Measurements from ENCODE around the gene UBE2Z. TPM values are rescaled to one million over a fixed set of nuclear protein-coding genes. Genes with fewer than 3 reads are reported as not detected.

UBE2Z gene
- total and polyA plus RNA-seq, 9 of the 15 experiments (the other 6 are each of a cell fraction or from before 2014, with no cell fraction given), result 11.8 to 89.0 (median 38.2) TPM

DNA sequence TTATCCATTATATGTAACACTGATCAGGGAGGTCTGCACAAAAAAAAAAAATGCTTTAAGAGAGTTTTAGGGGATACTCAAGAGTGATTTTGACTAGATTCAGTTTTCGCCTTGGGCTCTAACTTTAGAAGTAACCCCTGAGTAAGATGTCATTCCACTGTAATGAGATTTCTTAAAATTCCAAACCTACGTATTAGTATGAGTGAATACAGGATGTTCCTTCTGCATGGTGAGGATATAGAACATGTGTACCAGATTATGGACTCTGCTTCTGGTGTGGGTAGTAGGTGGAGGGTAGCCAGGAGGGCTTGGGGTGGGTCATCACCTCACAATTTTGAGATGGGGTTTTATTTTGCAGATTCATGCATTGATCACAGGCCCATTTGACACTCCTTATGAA, 4.3 kb downstream of the UBE2Z start:
- TF ChIP-seq NFE2L1 (tag; IDR thresholded peaks at IDR 0.05; ENCODE audit: borderline replicate concordance, low read depth) (no peak), NR3C1 (CRISPR knock-in tag; IDR thresholded peaks at IDR 0.05) (no peak)
- TF ChIP-seq, protein P1, sequence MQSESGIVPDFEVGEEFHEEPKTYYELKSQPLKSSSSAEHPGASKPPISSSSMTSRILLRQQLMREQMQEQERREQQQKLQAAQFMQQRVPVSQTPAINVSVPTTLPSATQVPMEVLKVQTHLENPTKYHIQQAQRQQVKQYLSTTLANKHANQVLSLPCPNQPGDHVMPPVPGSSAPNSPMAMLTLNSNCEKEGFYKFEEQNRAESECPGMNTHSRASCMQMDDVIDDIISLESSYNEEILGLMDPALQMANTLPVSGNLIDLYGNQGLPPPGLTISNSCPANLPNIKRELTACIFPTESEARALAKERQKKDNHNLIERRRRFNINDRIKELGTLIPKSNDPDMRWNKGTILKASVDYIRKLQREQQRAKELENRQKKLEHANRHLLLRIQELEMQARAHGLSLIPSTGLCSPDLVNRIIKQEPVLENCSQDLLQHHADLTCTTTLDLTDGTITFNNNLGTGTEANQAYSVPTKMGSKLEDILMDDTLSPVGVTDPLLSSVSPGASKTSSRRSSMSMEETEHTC (IDR thresholded peaks at IDR 0.05), result no peak
- in situ Hi-C loops (cut with MboI) (no loop called here), intact Hi-C loops (cut with micrococcal nuclease) (no loop called here)
- Histone ChIP-seq H3K79me2 (ENCODE audit: control insufficient read depth, insufficient read depth, low read length) (peaks cover 82% of the 10 kb centered on the region), H3K27me3 (ENCODE audit: control insufficient read depth in 2 of 2, insufficient read depth in 2 of 2, low read length in 2 of 2) (no peaks in the 10 kb centered on the region), H3K27ac (ENCODE audit: extremely low read depth, low read depth, low read length) (no peak overlapping the region), H3K4me2 (ENCODE audit: insufficient read depth, low read length) (no peak overlapping the region), H4K20me1 (replicated peaks; ENCODE audit: control insufficient read depth, insufficient read depth, low read length) (peaks cover 6% of the 10 kb centered on the region; the same call in 1 of the 2 replicates), H3K9me3 (replicated peaks; ENCODE audit: control insufficient read depth, insufficient read depth, low read depth, low read length) (no peaks in the 10 kb centered on the region), H3K9ac (ENCODE audit: insufficient read depth in 1 of 2, low read depth in 2 of 2, low read length in 2 of 2) (no peak overlapping the region), H3K9me1 (ENCODE audit: control insufficient read depth, insufficient read depth, low read length) (no peaks in the 10 kb centered on the region), H2AFZ (ENCODE audit: low read depth, low read length) (no peak overlapping the region), H3K4me3 (no peak overlapping the region), H3K4me1 (replicated peaks in 1 of 2; ENCODE audit: control insufficient read depth in 2 of 2, insufficient read depth in 2 of 2, low read length in 2 of 2) (peaks cover under 1 to 12% of the 10 kb centered on the region in 2 experiments; a peak in 4 of 5 replicates), H3K36me3 (ENCODE audit: control insufficient read depth, insufficient read depth, low read length) (peaks cover 79% of the 10 kb centered on the region)
- ChIA-PET CTCF (ENCODE audit: low intra/inter-chr PET ratio) (no interaction called here), POLR2A (no interaction called here)
- DNase-seq (ENCODE audit: extremely low read depth in 1 of 4, low spot score in 3 of 4), result no peak
- no TSS peak for BruUV-seq (replicated peaks)
- no peak for FAIRE-seq
- no peak for ATAC-seq
- WGBS (ENCODE audit: insufficient coverage, low coverage, missing lambda C conversion rate), result 100% methylated on average over 2 of the region's 2 CpGs
